ENCODE results near the gene TEC.

The TEC gene

DNA sequence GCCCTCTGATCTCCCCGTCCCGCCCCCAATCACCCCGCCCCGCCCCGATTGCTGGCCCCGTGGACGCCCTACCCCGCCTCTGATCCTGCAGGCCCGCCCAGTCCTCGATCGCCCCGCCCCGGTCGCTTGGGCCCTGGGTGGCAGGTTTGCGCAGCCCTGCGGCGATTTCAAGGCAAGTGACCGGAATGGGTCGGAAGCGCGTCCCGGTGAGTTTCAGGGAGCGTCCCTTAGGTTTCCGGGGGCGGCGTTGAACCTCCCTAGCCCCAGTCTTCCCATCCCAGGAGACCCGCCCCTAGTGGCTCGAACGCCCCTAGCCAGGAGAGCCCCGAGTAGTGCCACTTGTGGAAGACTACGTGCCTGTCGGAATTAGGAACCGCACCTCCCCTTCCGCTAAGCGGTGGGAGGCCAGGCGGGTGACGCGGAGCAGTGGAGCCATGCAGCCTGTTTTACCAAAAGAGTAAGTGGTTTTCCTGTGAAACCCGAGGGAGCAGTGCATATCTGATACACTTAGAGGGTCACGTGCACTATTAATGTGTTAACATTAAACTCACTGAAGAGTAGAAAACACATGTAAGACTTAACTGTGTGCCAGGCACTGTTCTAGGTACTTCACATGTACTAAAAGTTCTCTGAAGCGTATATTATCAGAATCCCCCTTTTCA is 354 bp upstream of the TEC start:
- peak; percentile 79 for DNase-seq (ENCODE audit: low spot score)

DNA sequence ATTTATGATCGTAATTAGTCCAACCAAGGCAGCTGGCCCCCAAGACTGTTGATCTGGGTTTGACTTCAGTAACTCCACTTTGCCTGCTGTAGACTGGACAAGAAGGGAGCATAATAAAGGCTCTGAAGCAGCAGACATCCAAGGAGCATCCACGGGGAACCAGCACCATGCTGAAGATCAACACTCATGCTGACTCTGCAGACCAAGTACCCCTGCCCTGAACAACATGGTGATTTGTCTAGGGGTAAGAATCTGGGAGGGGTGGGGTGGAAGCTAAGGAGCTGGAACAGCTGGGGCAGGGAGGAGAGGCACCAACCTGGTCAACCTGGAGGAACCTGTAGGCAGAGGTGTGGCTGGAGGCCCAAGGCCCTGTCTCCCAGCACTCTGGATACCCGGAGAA is 2.1 kb downstream of the TEC start:
- DNase-seq (ENCODE audit: low spot score), result no peak

DNA sequence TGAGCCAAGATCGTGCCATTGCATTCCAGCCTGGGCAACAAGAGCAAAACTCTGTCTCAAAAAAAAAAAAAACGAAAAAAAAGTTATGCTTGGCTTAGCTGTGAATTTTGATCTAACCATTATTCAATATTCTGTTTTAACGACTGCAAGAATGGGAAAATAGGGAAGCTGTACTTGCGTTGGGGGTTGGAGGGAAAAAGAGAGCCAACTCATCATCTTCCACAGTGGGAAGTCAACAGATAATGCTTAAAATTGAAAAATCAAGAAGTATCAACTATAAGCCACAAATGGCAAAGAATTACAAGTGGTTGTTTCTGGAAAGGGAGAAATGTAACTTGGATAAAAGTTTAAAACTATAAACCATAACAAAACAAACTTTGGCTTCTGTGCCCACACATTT is 2.9 kb downstream of the TEC start:
- DNase-seq (ENCODE audit: low spot score), result no peak

DNA sequence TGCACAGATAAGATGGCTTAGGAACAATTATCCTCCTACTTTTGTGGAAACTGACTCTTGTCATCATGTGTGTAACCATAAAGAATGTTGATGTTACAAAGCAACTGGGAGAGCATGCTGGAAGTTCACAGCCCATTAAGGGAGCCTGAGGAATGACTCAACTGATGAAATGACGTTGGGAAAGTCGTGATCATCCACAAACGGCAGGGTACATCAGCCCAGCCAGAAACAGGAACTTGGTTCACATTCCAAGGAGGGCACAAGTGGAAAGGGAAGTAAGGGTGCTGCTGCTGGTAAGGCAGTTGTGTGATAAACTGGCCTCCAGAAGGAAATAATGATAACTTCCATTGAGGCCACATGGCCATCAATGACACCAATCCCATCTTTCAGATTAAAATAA is 6.7 kb downstream of the TEC start:
- no peak for DNase-seq (ENCODE audit: low spot score)

DNA sequence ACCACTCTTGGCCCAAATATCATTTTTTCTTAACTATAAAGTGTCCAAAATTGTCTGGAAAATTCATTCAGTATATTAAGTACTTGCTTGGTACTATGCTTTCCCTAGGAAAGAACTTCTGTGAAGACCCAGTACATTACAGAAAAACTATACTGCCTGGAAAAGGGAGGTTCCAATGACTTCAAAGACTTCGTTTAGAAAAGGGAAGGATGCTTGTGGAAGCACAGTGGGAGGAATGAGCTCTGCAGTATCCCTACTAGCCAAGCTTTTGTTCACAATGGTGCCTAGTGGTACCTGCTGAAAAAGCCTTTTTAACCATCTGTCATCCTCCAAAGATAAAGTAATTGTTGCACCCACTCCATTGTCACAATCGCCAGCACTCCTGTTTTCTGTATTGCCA is 7.2 kb downstream of the TEC start:
- DNase-seq (ENCODE audit: low spot score), result no peak

DNA sequence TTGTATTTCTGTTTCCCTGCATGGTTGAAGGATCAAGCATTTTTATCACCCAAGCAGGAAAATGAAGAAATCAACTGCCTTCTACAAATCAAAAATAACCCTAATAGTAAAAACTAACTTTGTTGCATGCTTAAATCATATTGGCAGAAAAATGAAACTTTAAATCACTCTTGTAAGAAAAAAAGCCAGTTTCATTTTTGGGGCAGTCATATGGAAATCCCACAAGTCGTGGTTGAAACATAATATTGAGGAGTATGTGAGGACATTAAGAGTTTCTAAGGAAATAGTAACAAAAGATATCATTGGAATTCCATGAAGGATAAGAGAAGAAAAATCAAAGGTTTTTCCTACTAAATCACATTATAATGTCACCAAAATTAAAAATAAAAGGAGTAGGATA is 8.4 kb downstream of the TEC start:
- no peak for DNase-seq (ENCODE audit: low spot score)

DNA sequence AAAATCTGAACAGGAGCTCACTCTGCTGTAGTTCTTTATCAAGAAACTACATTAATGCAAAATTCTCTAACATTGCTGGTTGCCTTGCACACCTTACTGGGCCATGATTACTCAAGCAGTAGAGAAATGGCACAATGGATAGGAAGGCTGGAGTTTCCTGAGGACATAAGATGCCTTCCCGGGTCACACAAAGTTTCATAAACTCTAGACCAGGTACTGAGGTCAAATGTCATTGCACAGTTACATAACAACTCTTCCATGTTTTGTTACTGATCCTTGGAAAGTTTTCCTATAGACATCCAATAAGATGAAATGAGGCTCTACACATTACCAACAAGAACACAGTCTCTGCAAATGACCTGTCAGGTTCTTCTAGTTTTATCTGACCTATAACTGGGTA is 9.9 kb downstream of the TEC start:
- DNase-seq (ENCODE audit: low spot score), result no peak

DNA sequence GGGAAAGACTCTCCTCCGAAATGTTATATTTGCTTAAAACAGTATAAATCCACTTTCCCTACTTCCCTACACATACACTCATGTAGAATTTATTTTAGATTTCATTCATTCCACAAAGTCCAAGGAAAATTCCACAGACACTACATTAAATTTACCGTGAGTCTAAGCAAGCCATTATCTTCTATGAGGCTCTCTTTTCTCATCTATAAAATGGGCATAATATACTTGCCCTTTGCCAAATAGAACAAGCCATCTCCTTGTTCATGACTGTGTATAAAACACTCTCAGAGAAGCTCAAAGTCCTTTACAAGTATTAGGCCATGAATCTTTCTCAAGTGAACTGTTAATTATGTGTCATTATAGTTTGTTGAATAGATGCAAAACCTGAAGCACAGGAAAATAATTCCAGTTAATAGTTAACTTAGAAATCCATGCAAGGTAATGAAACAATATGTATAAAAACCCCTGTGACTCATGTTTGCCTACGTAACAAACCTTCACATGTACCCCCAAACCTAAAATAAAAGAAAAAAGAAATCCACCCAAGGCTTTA is 10.7 kb downstream of the TEC start:
- DNase-seq (ENCODE audit: low spot score), result no peak

DNA sequence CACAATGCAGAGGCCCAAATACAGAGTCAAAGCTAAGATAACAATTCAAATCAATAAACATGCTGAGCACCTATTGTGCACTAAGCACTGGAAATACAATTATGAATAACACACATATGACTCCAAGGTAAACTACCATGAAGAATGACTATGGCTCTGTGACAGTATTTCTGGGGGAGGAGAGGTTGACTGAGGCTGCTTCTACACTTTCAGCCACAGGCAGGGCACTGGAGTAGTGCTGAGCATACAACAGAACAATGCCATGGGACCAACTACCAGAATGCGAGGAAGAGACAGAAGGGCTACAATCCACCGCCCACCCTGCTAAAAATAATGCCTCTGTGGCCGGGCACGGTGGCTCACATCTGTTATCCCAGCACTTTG is 13.7 kb downstream of the TEC start:
- DNase-seq (ENCODE audit: low spot score), result no peak

DNA sequence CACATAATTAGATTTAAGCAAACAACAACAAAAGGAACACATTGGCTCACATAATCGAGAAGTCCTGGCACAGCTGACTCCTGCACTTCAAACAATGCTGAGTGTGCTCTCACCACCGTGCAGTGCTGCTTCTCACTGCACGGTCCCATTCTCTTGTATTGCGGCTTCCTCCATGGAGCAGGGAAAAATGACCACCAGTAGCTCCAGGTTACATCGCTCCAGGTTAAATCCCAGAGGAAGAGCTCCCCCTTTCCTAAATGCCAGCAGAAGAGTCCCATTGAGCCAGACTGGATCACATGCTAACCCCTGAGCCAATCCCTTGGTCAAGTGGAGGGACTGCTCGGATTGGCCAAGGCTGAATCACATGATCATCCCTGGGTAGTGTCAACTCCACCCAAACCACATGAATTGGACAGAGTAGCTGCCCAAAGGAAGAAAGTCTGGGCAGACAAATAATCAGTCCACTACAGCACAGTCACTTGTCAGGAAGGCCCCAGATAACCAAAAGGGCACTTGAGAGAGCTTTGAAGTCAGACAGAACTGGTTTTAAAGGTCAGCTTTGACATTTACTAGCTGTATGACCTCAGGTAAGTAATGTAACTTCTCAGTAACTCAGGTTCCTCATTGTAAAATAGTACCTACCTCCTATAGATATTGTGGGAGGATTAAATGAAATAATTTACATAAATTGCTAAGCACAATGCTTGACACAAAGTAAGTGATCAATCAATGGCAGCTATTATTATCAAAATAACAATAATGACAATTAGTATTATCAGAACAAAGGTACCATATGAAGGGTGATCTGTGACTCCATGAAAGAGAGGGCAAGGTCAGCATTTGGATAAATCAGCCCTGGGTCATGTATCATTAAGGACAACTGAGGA is 14.3 kb downstream of the TEC start:
- no peak for DNase-seq (ENCODE audit: low spot score)

DNA sequence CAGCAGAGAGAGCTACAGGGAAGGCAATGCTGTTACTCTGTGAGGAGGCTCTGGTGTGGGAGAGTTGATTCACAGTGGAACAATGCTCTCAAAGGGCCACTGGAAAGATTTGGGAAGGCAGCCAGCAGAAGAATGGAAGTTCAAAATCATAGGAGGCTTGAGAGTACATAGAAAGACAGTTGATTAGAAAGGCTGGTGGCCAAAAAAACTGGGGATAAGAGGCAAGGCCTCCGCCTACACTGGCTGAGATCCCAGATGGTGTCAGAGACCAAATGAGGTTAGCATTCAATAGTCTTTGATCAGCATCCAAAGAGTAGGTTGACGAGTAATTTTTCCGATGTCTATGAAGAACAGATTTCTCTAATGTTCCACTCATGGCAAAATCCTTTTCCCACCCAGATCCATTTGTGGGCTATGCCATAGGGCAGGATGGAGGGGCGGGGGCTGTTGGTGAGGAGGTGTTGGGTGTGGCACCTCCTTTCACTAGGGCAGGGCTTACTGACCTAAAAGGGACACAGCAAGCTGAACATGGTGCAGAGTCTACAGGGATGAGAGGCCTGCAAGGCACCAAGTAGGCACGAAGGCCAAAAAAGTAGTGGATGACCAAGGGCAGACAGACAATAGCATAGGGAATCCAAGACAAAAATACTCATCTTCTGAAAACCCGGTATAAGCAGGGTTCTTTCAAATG is 15.1 kb downstream of the TEC start:
- DNase-seq (ENCODE audit: low spot score), result no peak

DNA sequence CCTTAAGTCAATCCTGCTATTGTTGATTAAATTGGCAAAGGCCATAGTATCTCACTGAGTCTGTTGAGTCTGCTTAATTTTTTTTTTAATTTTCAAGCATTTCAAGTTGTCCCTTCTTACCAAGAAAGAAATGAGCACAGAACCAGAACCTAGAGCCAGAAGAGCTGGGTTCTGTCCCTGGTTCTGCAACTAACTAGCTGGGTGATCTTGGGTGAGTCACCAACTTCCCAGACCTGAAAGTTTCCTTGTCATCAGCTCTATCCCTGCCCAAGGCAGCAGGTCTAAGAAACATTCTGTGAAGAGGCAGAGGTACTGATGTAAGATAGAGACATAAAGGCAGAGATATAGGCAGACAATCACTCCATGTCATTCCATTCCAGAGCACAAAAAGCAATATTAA is 17.3 kb downstream of the TEC start:
- no peak for DNase-seq (ENCODE audit: low spot score)

DNA sequence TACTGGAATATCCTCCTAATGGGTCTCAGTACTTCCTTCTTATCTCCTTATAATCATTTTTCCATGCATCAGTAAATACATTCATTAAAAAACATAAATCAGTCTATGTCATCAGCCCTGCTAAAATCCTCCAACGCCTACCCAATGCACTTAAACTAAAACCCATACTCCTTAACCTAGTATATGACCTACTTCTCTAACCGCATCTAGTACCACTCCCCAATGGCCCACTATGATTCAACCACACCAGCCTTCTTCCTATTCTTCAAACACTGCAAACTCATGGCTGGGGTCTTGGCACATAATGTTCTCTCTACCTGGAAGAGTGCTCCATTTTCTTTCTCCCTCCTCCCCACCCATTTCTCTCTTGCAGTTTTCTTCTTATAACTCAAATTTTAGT is 18.7 kb downstream of the TEC start:
- no peak for DNase-seq (ENCODE audit: low spot score)

DNA sequence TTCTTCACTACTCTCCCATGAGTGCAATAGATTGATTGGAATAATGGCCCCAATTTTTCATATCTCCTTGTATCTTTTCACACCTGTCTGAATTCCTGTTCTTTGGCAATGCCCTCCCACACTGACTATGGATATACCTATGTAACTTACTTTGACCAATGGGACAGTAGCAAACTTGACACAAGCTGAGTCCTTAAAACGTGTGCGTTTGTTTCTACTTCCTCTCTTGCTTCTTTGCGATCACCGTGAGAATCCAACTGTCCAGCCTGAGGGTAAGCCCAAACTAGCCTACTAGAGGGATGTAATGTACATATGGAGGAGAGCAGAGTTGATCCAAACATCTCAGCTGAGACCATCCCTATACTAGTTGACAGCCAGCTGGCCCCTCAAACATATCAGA is 19.3 kb downstream of the TEC start:
- no peak for DNase-seq (ENCODE audit: low spot score)

DNA sequence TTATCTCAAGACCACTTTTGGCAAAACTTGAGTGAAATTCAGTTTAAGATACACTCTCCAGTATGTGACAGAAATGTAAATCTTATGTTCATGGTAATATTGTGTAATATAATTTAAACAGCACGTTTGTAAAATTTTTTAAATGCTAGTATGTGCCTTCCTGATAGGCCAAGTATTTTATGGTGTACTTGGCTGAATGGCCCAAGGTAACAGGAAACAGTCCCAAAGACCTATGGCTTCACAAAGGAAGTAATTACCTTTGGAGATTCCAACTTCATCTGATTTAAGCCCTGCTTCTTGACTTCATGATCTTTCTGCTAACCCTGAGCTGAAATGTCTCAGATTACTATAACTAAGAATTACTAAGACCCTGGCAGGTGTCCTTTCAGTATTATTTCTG is 20.3 kb downstream of the TEC start:
- no peak for DNase-seq (ENCODE audit: low spot score)

DNA sequence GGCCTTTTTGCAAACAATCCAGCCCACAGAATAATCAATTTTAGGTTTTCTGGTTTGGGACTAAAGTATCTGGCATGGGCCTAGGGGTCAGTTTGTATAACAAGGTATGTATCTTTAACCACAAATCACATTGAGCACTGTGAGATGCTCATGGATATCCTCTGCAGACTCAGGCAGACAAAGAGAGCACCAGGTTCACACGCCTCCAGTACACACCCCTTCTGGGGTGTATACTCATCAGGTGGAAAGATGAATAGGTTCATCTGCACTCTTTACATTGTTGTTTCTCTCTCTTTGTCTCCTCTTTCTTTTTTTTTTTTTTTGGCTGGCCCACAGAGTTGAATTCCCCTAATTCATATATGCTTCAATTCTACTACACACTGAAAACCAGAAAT is 21.1 kb downstream of the TEC start:
- DNase-seq (ENCODE audit: low spot score), result no peak

DNA sequence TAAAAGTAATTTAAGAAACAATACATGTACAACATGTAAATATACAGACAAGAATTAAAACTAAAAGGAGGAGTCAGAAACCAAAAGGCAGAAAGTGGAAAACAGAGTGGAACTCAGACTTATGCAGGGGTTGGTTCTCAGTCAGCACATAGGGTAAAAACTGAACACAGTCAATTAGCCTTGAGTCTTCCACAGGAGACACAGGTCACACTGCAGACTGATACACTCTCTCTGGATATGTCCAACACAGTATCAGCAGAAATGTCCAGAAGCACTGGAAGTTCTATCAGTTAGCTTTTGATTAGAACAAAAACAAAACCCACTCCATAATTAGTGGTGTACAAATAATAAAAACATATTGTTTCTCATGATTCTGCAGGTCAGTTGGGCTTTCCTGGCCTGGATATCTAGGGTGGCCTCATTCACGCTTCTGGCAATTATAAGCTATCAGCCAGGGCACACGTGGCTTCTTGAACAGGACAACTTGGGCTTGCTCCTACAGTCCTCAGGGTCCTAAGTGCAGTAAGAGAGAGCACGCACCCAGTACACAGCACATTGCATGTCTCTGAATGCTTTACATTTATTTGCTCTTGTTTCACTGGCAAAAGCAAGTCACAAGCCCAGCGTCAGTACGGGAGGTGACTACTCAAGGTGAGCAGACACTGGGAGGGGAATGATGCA is 21.6 kb downstream of the TEC start:
- no peak for DNase-seq (ENCODE audit: low spot score)

DNA sequence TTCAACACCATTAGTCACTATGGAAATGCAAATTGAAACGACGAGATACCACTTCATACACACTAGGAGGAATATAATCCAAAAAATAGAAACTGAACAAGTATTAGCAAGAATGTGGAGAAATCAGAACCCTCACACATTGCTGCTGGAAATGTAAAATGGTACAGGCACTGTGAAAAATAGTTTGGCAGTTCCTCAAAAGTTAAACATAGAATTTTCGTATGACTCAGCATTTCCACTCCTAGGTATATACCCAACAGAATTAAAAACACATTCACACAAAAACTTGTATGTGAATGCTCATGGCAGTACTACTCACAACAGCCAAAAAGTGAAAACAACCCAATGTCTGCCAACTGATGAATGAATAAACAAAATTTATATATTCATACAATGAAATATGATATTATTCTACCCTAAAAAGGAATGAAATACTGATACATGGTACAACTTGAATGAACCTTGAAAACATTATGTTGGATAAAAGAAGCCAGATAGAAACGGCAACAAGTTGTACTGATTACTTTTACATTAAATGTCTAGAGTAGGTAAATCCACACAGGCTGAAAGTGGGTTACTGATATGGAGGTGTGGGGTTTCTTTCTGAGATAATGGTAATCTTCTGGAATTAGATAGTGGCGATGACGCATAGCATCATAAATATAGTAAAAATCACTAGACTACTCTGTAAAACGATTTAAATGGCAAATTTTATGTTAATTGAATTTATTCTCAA is 22.3 kb downstream of the TEC start:
- DNase-seq (ENCODE audit: low spot score), result no peak

DNA sequence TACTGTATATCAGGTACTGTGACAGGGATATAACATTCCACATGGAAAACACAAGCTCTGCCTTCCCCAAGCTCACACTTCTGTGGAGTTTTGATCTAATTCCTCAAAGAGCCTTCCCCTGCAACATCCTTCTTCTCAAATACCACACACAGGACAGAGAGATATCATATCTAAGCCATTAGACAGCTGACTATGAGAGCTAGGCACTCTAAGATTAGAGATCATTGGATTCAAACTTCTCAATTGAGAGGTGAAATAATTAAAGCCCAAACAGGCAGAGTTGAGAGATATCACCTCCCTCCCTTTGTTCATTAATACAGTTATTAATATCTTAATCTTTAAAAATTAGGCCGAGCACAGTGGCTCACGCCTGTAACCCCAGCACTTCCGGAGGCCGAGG is 25.0 kb downstream of the TEC start:
- DNase-seq (ENCODE audit: low spot score), result no peak

DNA sequence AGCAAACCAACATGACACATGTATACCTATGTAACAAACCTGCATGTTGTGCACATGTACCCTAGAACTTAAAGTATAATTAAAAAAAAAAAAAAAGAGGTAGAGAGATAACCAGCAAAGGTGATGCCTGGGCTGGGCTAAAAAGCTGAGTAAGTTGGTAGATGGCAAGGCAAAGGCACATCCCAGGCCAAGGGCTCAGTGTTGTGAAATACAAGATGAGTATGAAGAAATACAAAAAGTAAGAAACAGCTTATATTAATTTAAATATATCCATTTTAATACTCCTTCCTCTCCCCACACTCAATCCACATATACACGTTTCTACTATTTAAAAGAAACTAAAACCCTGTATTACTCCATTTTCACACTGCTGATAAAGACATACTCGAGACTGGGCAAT is 25.8 kb downstream of the TEC start:
- no peak for DNase-seq (ENCODE audit: low spot score)

DNA sequence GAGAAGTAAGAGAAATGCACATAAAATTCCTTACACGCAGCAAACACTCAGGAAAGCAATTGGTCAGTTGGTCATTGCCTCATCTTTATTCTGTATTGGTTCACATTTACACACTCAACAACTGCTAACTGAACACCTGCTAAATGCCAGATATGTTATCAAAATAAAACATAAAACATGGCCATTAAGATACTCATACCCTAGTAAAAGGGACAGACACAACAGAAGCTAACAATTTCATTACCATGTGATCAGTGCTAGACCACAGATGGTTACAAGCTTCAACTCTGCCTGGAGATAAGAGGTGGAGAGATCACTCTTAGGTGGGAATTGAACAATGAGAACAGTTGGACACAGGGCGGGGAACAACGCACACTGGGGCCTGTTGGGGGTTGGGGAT is 26.2 kb downstream of the TEC start:
- no peak for DNase-seq (ENCODE audit: low spot score)
